CD4-positive, alpha-beta T cell (primary cell): Measurements from ENCODE around the gene GNGT1. TPM values are rescaled to one million over a fixed set of nuclear protein-coding genes. Genes with fewer than 3 reads are reported as not detected.

Source experiments
- ATAC-seq: fragments of 200-7000 bp; cut with Tn5 transposase; one replicate; pipeline ENCODE4 v1.10.0; 2022; ENCODE audit warnings: mild to moderate bottlenecking; ENCODE audit not compliant: poor library complexity
- CTCF ChIA-PET: fragments of 350-600 bp; sonication (Branson Sonifier 250); formaldehyde crosslinking; loops from one replicate; lab custom pipeline; 2021; ENCODE audit warnings: antibody characterized with exemption, inconsistent platforms; lab: Charles Lee
- POLR2A ChIA-PET: fragments of 350-600 bp; sonication (Branson Sonifier 250); formaldehyde crosslinking; loops from one replicate; lab custom pipeline; 2021; ENCODE audit warnings: antibody characterized with exemption, inconsistent platforms; lab: Charles Lee
- DNase-seq, 14 experiments: peaks; one replicate each; pipeline ENCODE4 v3.0.0-alpha.2; 2013 to 2020; ENCODE audit warnings: mixed read lengths in 2 of 14
- H3K27ac ChIP-seq, 2 donors: one replicate each; pipeline versions ENCODE4 v1.5.1 to v1.7.0; 2013; ENCODE audit warnings: low read length in 2 of 2, low read depth in 1 of 2, mild to moderate bottlenecking in 1 of 2
- H3K27me3 ChIP-seq, 2 experiments: 1 replicate in 1 of 2; 2 replicates in 1 of 2; pipeline versions ENCODE4 v1.6.1 to v1.7.0; 2013; ENCODE audit warnings: low read length in 2 of 2, control low read depth in 1 of 2, mild to moderate bottlenecking in 1 of 2, moderate library complexity in 1 of 2; ENCODE audit not compliant: insufficient read depth in 2 of 2, control insufficient read depth in 1 of 2
- H3K36me3 ChIP-seq: one replicate; pipeline ENCODE4 v1.6.1; 2013; ENCODE audit warnings: low read length, control low read depth; ENCODE audit not compliant: insufficient read depth
- H3K4me1 ChIP-seq: one replicate; pipeline ENCODE4 v1.6.1; 2013; ENCODE audit warnings: low read length, control low read depth; ENCODE audit not compliant: insufficient read depth
- H3K4me3 ChIP-seq: one replicate; pipeline ENCODE4 v1.5.1; 2013; ENCODE audit warnings: mild to moderate bottlenecking, low read length, moderate library complexity
- H3K9me3 ChIP-seq, 2 experiments: 1 replicate in 1 of 2; 2 replicates in 1 of 2; pipeline versions ENCODE4 v1.6.1 to v1.7.0; 2013; ENCODE audit warnings: low read length in 2 of 2, mild to moderate bottlenecking in 2 of 2, control low read depth in 1 of 2, moderate library complexity in 1 of 2; ENCODE audit not compliant: control insufficient read depth in 1 of 2, insufficient read depth in 1 of 2
- H3K27ac Mint-ChIP-seq: one replicate; pipeline ENCODE4 v1.8.0; 2020; ENCODE audit warnings: mixed read lengths
- H3K27me3 Mint-ChIP-seq: one replicate; pipeline ENCODE4 v1.8.0; 2021; ENCODE audit warnings: mixed read lengths
- H3K36me3 Mint-ChIP-seq: one replicate; pipeline ENCODE4 v1.8.0; 2021; ENCODE audit warnings: low read depth, mixed read lengths
- H3K4me1 Mint-ChIP-seq: one replicate; pipeline ENCODE4 v1.8.0; 2021; ENCODE audit warnings: low read depth, mixed read lengths
- H3K4me3 Mint-ChIP-seq: one replicate; pipeline ENCODE4 v1.8.0; 2020; ENCODE audit warnings: mild to moderate bottlenecking, mixed read lengths
- H3K9me3 Mint-ChIP-seq: one replicate; pipeline ENCODE4 v1.8.0; 2020; ENCODE audit warnings: mixed read lengths
- intact Hi-C, 2 experiments: fragments of 100-400 bp; cut with DNase I in 1 of 2; cut with micrococcal nuclease in 1 of 2; formaldehyde crosslinking; loops; one replicate each; pipeline versions ENCODE4 v1.15.1 to v1.9.0; 2023 to 2025; cut with DNase I, micrococcal nuclease
- total RNA-seq, 174 experiments: library from RNA in 2 of 174; stranded (reverse) in 2 of 174; gene quantifications; one replicate each; pipeline ENCODE4 v1.2.3 and lab custom pipeline; 2021 to 2026
- TF ChIP-seq, protein P1 (sequence below): fragments of 200-600 bp; IDR thresholded peaks from one replicate; pipeline ENCODE4 v1.8.0; 2022; ENCODE audit warnings: antibody characterized with exemption, mild to moderate bottlenecking

The GNGT1 gene
- total RNA-seq, 2 experiments from 2014 or later = not detected

DNA sequence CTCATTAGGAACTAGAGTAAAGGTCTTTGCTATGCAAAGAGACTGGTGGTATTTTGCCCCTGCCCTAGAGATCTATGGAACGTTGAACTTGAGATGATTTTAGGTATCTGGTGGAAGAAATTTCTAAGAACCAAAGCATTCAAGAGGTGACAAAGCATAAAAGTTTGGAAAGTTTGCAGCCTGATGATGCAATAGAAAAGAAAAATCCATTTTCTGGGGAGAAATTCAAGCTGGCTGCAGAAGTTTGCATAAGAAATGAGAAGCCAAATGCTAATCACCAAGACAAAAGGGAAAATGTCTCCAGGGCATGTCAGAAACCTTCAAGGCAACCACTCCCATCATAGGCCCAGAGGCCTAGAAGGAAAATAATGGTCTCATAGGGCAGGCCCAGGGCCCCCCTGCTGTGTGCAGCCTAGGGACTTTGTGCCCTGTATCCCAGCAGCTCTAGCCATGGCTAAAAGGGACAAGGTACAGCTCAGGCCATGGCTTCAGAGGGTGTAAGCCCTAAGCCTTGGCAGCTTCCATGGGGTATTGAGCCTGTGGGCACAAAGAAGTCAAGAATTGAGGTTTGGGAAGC lies 32.3 kb upstream of the GNGT1 start:
- H3K36me3 Mint-ChIP-seq = no peaks in the 10 kb centered on the region
- Histone ChIP-seq H3K9me3 (peaks cover 0 to 3% of the 10 kb centered on the region in 2 experiments), H3K4me3 (no peak overlapping the region), H3K27ac (no peak overlapping the region), H3K27me3 (no peaks in the 10 kb centered on the region), H3K36me3 (no peaks in the 10 kb centered on the region), H3K4me1 (no peaks in the 10 kb centered on the region)
- POLR2A ChIA-PET = no interaction called here
- H3K27me3 Mint-ChIP-seq = no peaks in the 10 kb centered on the region
- TF ChIP-seq, protein P1, sequence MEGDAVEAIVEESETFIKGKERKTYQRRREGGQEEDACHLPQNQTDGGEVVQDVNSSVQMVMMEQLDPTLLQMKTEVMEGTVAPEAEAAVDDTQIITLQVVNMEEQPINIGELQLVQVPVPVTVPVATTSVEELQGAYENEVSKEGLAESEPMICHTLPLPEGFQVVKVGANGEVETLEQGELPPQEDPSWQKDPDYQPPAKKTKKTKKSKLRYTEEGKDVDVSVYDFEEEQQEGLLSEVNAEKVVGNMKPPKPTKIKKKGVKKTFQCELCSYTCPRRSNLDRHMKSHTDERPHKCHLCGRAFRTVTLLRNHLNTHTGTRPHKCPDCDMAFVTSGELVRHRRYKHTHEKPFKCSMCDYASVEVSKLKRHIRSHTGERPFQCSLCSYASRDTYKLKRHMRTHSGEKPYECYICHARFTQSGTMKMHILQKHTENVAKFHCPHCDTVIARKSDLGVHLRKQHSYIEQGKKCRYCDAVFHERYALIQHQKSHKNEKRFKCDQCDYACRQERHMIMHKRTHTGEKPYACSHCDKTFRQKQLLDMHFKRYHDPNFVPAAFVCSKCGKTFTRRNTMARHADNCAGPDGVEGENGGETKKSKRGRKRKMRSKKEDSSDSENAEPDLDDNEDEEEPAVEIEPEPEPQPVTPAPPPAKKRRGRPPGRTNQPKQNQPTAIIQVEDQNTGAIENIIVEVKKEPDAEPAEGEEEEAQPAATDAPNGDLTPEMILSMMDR = no peak
- no peak overlapping the region for H3K27ac Mint-ChIP-seq
- H3K4me1 Mint-ChIP-seq = no peaks in the 10 kb centered on the region
- CTCF ChIA-PET = no interaction called here
- H3K4me3 Mint-ChIP-seq = no peak overlapping the region
- H3K9me3 Mint-ChIP-seq = no peaks in the 10 kb centered on the region
- intact Hi-C loops = no loop called here
- ATAC-seq (no peak), DNase-seq (no peak)

GRCh38 chr7:93877742-93878141 lies 28.6 kb upstream of the GNGT1 start:
- Mint-ChIP-seq H3K4me3 (no peak overlapping the region), H3K9me3 (peaks cover 4% of the 10 kb centered on the region), H3K36me3 (no peaks in the 10 kb centered on the region), H3K4me1 (no peaks in the 10 kb centered on the region), H3K27ac (no peak overlapping the region), H3K27me3 (no peaks in the 10 kb centered on the region)
- H3K4me3 ChIP-seq = no peak overlapping the region
- H3K36me3 ChIP-seq = no peaks in the 10 kb centered on the region
- intact Hi-C loops = no loop called here
- no peaks in the 10 kb centered on the region for H3K27me3 ChIP-seq
- no peaks in the 10 kb centered on the region for H3K4me1 ChIP-seq
- CTCF ChIA-PET = no interaction called here
- ATAC-seq (no peak), DNase-seq (no peak)
- no peaks in the 10 kb centered on the region for H3K9me3 ChIP-seq
- POLR2A ChIA-PET = no interaction called here
- TF ChIP-seq, protein P1 = no peak
- H3K27ac ChIP-seq = no peak overlapping the region

GRCh38 chr7:93879356-93879755 lies 27.0 kb upstream of the GNGT1 start:
- Mint-ChIP-seq H3K36me3 (no peaks in the 10 kb centered on the region), H3K4me3 (no peak overlapping the region), H3K4me1 (no peaks in the 10 kb centered on the region), H3K27ac (no peak overlapping the region), H3K27me3 (no peaks in the 10 kb centered on the region), H3K9me3 (peaks cover 4% of the 10 kb centered on the region)
- no peaks in the 10 kb centered on the region for H3K4me1 ChIP-seq
- no peaks in the 10 kb centered on the region for H3K27me3 ChIP-seq
- H3K27ac ChIP-seq = no peak overlapping the region
- POLR2A ChIA-PET = no interaction called here
- H3K4me3 ChIP-seq = no peak overlapping the region
- CTCF ChIA-PET = no interaction called here
- H3K36me3 ChIP-seq = no peaks in the 10 kb centered on the region
- intact Hi-C loops = no loop called here
- DNase-seq (no peak), ATAC-seq (no peak)
- no peaks in the 10 kb centered on the region for H3K9me3 ChIP-seq
- TF ChIP-seq, protein P1 = no peak
